Gastrocnemius medialis (tissue), 4 donors: ENCODE measurements around the gene TMTC2.

ENCODE experiments used
- CTCF ChIP-seq, 5 experiments: fragments of 450-650 bp in 3 of 5; fragments of 200-600 bp in 2 of 5; sonication (generic) in 2 of 5; IDR thresholded peaks in 4 of 5; conservative IDR thresholded peaks in 1 of 5; 1 replicate in 4 of 5; 2 replicates in 1 of 5; pipeline ENCODE4 v1.5.1; 2016 to 2019; ENCODE audit warnings: antibody characterized with exemption in 5 of 5, mild to moderate bottlenecking in 3 of 5, moderate library complexity in 3 of 5
- POLR2A ChIP-seq, 2 donors: fragments of 450-650 bp; IDR thresholded peaks; one replicate each; pipeline ENCODE4 v1.6.1; 2017; ENCODE audit warnings: antibody characterized with exemption in 2 of 2, mild to moderate bottlenecking in 2 of 2, moderate library complexity in 2 of 2

GRCh38 chr12:82958966-82959365 is 272.3 kb downstream of the TMTC2 start:
- TF ChIP-seq POLR2A (IDR thresholded peaks at IDR 0.05) (no peak), CTCF (IDR thresholded peaks at IDR 0.05 in 4 of 5, conservative IDR thresholded peaks at IDR 0.05 in 1 of 5) (no peak)
